A204.1 (cell line): ENCODE data around the gene ADAMTSL4.
A peak's percentile ranks its signal among the peaks of the same experiment; 100 is the strongest.
"Not testable (repeated sequence)": the region's sequence is repeated elsewhere in the genome, so short reads cannot be mapped to it uniquely, and the experiment has no call there.

Experiments used
- FAIRE-seq: peaks from 2 replicates; lab custom pipeline; 2012; peaks lifted over from hg19 to GRCh38; lab: Jason Lieb, UNC

ADAMTSL4 gene

DNA sequence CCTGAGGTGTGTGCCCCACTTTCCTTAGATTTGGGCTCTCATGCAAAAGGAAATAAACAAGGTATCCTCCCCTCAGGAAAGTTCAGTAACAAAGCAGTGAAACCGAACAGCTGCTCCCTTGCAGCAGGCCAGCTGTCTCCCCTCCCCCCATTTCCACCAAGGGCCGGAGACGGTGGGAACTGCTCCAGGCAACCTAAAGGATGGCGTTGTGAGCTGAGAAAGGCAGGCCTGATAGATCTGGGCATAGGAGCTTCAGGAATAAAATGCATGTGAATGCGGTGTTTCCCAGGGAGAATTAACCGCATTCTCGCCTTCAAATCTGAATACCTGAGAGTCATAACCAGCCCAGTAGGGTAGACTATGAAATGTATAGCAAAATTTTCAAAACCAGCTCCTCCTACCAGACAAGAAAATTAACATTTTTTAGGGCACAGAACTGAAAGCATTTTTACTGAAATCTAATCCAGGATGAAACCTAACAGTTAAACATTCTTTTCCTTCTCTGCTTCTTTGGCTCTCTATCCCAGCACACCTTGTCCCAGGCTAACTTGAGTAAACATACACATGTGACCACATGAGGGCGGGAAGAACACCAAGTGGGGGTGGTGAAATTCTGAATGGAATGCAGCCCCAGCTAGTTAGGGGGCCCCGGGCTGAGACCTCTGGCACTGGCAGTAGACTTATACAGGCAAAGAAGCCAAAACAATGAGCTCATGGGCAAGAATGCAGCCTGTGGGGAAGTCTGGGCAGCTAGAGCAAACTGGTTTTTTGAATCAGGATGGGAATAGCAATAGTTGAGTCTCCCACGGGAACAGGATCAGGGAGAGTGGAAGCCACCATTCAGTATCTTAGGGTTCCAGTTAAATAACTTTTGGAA, 18.7 kb downstream of the ADAMTSL4 start:
- FAIRE-seq = peak; percentile 89

GRCh38 chr1:150568594-150568966, 19.4 kb downstream of the ADAMTSL4 start:
- FAIRE-seq = no peak

DNA sequence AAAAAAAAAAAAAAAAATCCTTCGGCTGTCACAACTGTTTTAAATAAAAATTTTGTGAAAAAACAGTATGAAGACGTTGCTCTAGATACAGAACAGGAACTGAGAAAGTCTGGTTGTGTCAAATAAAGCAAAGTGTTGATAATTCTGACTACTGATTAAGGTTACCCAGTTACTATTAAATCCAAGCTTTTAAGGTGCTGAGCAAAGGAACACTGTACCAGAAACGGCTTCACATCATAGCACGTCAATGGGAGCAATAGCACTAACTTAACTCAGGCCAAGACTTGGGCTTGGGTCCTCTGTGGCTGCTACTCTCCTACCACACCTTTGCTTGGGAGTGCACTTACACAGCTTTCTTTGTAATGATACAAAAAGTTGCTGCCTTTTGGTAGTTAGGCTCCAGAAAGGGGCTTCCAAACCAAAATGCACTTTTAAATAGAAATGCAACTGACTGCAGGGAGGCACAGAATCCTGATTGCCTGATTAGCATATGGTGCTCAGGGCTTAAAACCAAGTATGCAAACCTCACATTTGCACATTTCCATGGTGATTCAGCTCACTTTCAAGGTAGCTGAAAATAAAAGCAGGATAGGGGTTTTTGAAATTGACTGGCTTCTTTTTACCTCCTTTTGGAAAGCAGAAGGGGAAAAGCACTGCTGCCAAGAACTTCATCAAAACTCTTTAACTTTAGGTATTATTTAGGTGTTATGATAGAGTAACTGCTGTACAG, 23.9 kb downstream of the ADAMTSL4 start:
- no peak for FAIRE-seq

DNA sequence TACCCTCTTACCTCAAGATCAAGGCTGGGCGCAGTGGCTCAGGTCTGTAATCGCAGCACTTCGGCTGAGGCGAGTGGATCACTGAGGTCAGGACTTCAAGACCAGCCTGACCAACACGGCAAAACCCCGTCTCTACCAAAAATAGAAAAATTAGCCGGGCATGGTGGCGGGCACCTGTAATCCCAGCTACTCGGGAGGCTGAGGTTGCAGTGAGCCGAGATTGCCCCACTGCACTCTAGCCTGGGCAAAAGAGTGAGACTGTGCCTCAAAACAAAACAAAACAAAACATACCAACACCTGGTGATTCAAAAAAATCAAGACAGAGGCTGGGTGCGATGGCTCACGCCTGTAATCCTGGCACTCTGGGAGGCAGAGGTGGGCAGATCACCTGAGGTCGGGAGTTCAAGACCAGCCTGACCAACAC, 24.5 kb downstream of the ADAMTSL4 start:
- FAIRE-seq = not testable (repeated sequence)

GRCh38 chr1:150574260-150575071, 25.3 kb downstream of the ADAMTSL4 start:
- FAIRE-seq = no peak

GRCh38 chr1:150575072-150575489, 25.9 kb downstream of the ADAMTSL4 start:
- FAIRE-seq = no peak

- FAIRE-seq = no peak
These were observed 26.5 kb downstream of the ADAMTSL4 start for GRCh38 chr1:150575518-150576366.

GRCh38 chr1:150576367-150576711, 27.1 kb downstream of the ADAMTSL4 start:
- FAIRE-seq = no peak

DNA sequence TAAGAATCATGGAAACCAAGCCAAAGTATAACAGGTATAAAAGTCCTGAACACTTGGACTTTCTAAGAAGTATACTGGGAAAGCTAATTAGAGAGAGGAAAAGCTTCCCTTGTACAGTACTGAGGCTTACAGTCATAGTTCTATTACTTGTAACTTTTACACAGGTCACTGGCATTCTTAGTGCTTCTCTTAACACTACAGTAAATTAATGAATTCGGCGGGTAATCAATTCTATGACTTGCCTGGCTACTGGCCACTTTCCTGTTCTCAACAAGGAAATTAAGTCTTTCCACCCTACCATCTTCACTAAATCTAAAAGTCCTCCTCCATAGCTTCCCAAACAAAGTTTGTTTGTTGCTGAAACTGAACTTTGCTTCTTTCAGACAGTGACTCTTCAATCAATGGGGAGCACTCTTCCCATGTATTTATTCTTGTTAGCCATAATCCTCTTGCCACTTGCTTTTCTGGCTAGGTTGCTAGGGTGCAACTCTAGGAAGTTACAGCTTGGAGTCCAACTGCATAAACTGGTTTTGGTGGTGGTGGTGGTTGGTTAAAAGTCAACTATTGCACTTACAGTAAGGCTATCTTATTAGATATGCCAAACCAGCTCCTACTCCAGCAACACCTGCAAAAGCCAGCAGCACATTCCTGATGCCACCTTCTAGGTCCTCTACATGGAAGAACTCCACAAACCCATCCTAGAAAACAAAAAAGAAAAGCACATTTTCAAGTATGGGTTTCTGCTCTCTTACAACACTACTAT, 27.8 kb downstream of the ADAMTSL4 start:
- FAIRE-seq = no peak

- no peak for FAIRE-seq
These were observed 28.5 kb downstream of the ADAMTSL4 start for GRCh38 chr1:150577557-150578271.

- no peak for FAIRE-seq
These were observed 29.3 kb downstream of the ADAMTSL4 start for GRCh38 chr1:150578272-150579109.

- no peak for FAIRE-seq
These were observed 30.1 kb downstream of the ADAMTSL4 start, which contains the start of gene MCL1 for GRCh38 chr1:150579110-150579944. TSS of gene MCL1 (minus strand) at chr1:150579610. CDS start at chr1:150579530, 80 bp downstream.

- FAIRE-seq = no peak
These were observed 30.9 kb downstream of the ADAMTSL4 start for GRCh38 chr1:150579945-150580642.

DNA sequence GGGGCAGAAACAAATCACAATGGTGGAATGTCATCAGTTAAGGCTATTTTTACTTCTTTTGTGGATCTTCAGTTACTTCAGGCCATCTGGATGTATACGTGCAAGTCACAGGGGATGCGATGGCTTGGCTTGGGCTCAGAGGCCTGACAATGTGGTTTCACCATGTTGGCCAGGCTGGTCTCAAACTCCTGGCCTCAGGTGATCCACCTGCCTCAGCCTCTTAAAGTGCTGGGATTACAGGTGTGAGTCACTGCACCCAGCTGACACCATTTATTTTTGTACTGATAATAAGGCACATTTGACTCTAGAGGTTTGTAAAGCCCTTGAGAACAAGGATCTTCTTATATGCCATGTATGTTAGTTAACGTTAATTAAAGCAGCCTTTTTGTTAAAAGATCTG, 31.8 kb downstream of the ADAMTSL4 start:
- FAIRE-seq = not testable (repeated sequence)

- FAIRE-seq = not testable (repeated sequence)
These were observed 32.2 kb downstream of the ADAMTSL4 start for GRCh38 chr1:150581437-150581836.

GRCh38 chr1:150581962-150582361, 32.8 kb downstream of the ADAMTSL4 start:
- not testable (repeated sequence) for FAIRE-seq

- FAIRE-seq = no peak
These were observed 33.2 kb downstream of the ADAMTSL4 start for GRCh38 chr1:150582371-150582770.
